Measurements from ENCODE around the gene GABRG3. TPM values are rescaled to one million over a fixed set of nuclear protein-coding genes. Genes with fewer than 3 reads are reported as not detected.

Gene GABRG3
- total RNA-seq, 1 donor from 2014 or later = not detected

GRCh38 chr15:27088584-27089232 is 117.7 kb downstream of the GABRG3 start:
- Histone ChIP-seq H3K36me3 (no peaks in the 10 kb centered on the region), H3K9me3 (peaks cover 7% of the 10 kb centered on the region), H3K4me1 (no peaks in the 10 kb centered on the region), H3K4me3 (no peak overlapping the region), H3K27ac (no peak overlapping the region), H3K27me3 (ENCODE audit: low read depth) (no peaks in the 10 kb centered on the region)
- intact Hi-C loops (cut with DNase I) = no loop called here
- ATAC-seq (no peak), DNase-seq (no peak)
- no peak for TF ChIP-seq CTCF (IDR thresholded peaks at IDR 0.05)

- no peak for ATAC-seq
- Histone ChIP-seq H3K27me3 (ENCODE audit: low read depth) (no peaks in the 10 kb centered on the region), H3K27ac (no peak overlapping the region), H3K9me3 (peaks cover 7% of the 10 kb centered on the region), H3K4me3 (no peak overlapping the region), H3K36me3 (no peaks in the 10 kb centered on the region), H3K4me1 (no peaks in the 10 kb centered on the region)
- intact Hi-C loops (cut with DNase I) = no loop called here
- no peak for DNase-seq
- no peak for TF ChIP-seq CTCF (IDR thresholded peaks at IDR 0.05)
These were observed 118.2 kb downstream of the GABRG3 start for GRCh38 chr15:27089233-27089586.

GRCh38 chr15:27089676-27090075 is 118.7 kb downstream of the GABRG3 start:
- Histone ChIP-seq H3K9me3 (peaks cover 7% of the 10 kb centered on the region), H3K27me3 (ENCODE audit: low read depth) (no peaks in the 10 kb centered on the region), H3K36me3 (no peaks in the 10 kb centered on the region), H3K4me1 (no peaks in the 10 kb centered on the region), H3K4me3 (no peak overlapping the region), H3K27ac (no peak overlapping the region)
- DNase-seq = no peak
- TF ChIP-seq CTCF (IDR thresholded peaks at IDR 0.05) = no peak
- no peak for ATAC-seq
- intact Hi-C loops (cut with DNase I) = no loop called here

- Histone ChIP-seq H3K4me3 (no peak overlapping the region), H3K36me3 (no peaks in the 10 kb centered on the region), H3K27ac (no peak overlapping the region), H3K4me1 (no peaks in the 10 kb centered on the region), H3K9me3 (peaks cover 7% of the 10 kb centered on the region), H3K27me3 (ENCODE audit: low read depth) (no peaks in the 10 kb centered on the region)
- no peak for DNase-seq
- intact Hi-C loops (cut with DNase I) = no loop called here
- no peak for ATAC-seq
- no peak for TF ChIP-seq CTCF (IDR thresholded peaks at IDR 0.05)
These were observed 120.4 kb downstream of the GABRG3 start for GRCh38 chr15:27091270-27091940.

- peaks cover 7% of the 10 kb centered on the region for H3K9me3 ChIP-seq
- no peak for TF ChIP-seq CTCF (IDR thresholded peaks at IDR 0.05)
- DNase-seq (no peak), ATAC-seq (no peak)
- H3K36me3 ChIP-seq = no peaks in the 10 kb centered on the region
- no peaks in the 10 kb centered on the region for H3K4me1 ChIP-seq
- no peak overlapping the region for H3K4me3 ChIP-seq
- no peak overlapping the region for H3K27ac ChIP-seq
- intact Hi-C loops (cut with DNase I) = no loop called here
- no peaks in the 10 kb centered on the region for H3K27me3 ChIP-seq (ENCODE audit: low read depth)
These were observed 121.4 kb downstream of the GABRG3 start for GRCh38 chr15:27092390-27092789.
